ENCODE data around the gene RPA1.

DNA sequence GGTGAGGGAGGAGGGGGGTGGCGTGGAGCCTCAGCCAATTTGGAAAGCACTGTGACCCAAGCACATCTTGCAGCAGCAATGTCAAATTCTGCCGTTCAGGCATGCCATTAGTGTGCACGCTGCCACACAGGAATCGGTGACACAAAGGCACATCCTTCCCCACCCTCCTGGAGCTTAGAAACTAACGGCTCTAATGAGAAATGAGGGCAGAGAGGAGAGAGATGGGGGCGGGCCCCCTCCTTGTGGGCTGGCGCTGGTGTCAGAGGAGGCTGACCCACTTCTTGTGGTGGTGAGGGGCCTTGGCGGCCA lies 100.5 kb downstream of the RPA1 start:
- TF ChIP-seq, protein P1, sequence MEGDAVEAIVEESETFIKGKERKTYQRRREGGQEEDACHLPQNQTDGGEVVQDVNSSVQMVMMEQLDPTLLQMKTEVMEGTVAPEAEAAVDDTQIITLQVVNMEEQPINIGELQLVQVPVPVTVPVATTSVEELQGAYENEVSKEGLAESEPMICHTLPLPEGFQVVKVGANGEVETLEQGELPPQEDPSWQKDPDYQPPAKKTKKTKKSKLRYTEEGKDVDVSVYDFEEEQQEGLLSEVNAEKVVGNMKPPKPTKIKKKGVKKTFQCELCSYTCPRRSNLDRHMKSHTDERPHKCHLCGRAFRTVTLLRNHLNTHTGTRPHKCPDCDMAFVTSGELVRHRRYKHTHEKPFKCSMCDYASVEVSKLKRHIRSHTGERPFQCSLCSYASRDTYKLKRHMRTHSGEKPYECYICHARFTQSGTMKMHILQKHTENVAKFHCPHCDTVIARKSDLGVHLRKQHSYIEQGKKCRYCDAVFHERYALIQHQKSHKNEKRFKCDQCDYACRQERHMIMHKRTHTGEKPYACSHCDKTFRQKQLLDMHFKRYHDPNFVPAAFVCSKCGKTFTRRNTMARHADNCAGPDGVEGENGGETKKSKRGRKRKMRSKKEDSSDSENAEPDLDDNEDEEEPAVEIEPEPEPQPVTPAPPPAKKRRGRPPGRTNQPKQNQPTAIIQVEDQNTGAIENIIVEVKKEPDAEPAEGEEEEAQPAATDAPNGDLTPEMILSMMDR (IDR thresholded peaks at IDR 0.05; ENCODE audit: low read depth, low read length, missing input control), result no peak
- TF ChIP-seq JUND (IDR thresholded peaks at IDR 0.05) (no peak), RAD21 (IDR thresholded peaks at IDR 0.05) (no peak), TAF1 (conservative IDR thresholded peaks at IDR 0.05) (no peak), GABPA (IDR thresholded peaks at IDR 0.05 in 1 of 2, conservative IDR thresholded peaks at IDR 0.05 in 1 of 2) (no peak), SP1 (IDR thresholded peaks at IDR 0.05) (no peak)
- TF ChIP-seq, protein P2, sequence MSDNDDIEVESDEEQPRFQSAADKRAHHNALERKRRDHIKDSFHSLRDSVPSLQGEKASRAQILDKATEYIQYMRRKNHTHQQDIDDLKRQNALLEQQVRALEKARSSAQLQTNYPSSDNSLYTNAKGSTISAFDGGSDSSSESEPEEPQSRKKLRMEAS (IDR thresholded peaks at IDR 0.05), result no peak
- TF ChIP-seq, protein P3, sequence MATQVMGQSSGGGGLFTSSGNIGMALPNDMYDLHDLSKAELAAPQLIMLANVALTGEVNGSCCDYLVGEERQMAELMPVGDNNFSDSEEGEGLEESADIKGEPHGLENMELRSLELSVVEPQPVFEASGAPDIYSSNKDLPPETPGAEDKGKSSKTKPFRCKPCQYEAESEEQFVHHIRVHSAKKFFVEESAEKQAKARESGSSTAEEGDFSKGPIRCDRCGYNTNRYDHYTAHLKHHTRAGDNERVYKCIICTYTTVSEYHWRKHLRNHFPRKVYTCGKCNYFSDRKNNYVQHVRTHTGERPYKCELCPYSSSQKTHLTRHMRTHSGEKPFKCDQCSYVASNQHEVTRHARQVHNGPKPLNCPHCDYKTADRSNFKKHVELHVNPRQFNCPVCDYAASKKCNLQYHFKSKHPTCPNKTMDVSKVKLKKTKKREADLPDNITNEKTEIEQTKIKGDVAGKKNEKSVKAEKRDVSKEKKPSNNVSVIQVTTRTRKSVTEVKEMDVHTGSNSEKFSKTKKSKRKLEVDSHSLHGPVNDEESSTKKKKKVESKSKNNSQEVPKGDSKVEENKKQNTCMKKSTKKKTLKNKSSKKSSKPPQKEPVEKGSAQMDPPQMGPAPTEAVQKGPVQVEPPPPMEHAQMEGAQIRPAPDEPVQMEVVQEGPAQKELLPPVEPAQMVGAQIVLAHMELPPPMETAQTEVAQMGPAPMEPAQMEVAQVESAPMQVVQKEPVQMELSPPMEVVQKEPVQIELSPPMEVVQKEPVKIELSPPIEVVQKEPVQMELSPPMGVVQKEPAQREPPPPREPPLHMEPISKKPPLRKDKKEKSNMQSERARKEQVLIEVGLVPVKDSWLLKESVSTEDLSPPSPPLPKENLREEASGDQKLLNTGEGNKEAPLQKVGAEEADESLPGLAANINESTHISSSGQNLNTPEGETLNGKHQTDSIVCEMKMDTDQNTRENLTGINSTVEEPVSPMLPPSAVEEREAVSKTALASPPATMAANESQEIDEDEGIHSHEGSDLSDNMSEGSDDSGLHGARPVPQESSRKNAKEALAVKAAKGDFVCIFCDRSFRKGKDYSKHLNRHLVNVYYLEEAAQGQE (IDR thresholded peaks at IDR 0.05), result no peak
- TF ChIP-seq, protein P4, sequence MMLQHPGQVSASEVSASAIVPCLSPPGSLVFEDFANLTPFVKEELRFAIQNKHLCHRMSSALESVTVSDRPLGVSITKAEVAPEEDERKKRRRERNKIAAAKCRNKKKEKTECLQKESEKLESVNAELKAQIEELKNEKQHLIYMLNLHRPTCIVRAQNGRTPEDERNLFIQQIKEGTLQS (IDR thresholded peaks at IDR 0.05), result no peak
- TF ChIP-seq, protein P5, sequence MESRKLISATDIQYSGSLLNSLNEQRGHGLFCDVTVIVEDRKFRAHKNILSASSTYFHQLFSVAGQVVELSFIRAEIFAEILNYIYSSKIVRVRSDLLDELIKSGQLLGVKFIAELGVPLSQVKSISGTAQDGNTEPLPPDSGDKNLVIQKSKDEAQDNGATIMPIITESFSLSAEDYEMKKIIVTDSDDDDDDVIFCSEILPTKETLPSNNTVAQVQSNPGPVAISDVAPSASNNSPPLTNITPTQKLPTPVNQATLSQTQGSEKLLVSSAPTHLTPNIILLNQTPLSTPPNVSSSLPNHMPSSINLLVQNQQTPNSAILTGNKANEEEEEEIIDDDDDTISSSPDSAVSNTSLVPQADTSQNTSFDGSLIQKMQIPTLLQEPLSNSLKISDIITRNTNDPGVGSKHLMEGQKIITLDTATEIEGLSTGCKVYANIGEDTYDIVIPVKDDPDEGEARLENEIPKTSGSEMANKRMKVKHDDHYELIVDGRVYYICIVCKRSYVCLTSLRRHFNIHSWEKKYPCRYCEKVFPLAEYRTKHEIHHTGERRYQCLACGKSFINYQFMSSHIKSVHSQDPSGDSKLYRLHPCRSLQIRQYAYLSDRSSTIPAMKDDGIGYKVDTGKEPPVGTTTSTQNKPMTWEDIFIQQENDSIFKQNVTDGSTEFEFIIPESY (IDR thresholded peaks at IDR 0.05), result no peak
